GM12864 (cell line): Measurements from ENCODE around the gene WDR81.

Experiments
- DNase-seq: peaks from one replicate; pipeline ENCODE4 v3.0.0-alpha.2; 2011; ENCODE audit warnings: low read depth
- H3K4me3 ChIP-seq: 2 replicates; pipeline ENCODE4 v1.5.1; 2011; ENCODE audit warnings: mild to moderate bottlenecking, low read depth, low read length, control low read depth
- TF ChIP-seq, protein P1 (sequence below): IDR thresholded peaks from 2 replicates; pipeline ENCODE4 v1.5.1; 2011; ENCODE audit warnings: low read depth, mild to moderate bottlenecking, moderate library complexity, low read length, control low read depth, inconsistent platforms; ENCODE audit errors: missing control alignments

The WDR81 gene

DNA sequence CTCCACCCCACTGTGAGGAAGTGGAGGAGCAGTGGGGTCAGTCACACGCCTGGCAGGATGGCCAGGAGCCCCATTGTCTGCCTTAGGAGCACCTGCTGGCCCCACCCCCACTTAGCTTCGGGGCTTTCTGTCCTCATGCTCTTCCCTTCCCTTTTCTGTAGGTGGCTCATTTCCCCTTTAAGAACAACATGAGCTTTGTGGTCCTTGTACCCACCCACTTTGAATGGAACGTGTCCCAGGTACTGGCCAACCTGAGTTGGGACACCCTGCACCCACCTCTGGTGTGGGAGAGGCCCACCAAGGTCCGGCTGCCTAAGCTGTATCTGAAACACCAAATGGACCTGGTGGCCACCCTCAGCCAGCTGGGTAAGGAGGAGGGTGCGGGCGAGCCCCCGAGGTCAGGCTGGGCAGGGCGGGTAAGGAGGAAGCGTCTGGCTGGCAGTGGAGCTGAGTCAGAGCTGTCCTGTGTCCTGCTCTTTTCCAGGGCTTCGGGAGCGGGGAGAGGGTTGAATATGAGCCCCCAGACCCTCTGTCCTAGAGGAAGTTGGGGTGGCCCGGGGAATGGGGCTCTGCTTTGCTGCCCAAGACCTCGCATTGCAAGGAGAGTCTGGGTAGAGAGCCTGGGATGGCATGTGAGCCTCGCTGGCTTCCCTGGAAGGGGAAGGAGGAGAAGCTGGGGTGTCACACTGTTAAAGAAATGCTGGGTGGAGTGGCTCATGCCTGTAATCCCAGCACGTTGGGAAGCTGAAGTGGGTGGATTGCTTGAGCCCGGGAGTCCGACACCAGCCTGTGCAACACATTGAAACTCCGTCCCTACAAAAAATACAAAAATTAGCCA is 28.1 kb downstream of the WDR81 start:
- no peak overlapping the region for H3K4me3 ChIP-seq
- DNase-seq, result no peak
- TF ChIP-seq, protein P1, sequence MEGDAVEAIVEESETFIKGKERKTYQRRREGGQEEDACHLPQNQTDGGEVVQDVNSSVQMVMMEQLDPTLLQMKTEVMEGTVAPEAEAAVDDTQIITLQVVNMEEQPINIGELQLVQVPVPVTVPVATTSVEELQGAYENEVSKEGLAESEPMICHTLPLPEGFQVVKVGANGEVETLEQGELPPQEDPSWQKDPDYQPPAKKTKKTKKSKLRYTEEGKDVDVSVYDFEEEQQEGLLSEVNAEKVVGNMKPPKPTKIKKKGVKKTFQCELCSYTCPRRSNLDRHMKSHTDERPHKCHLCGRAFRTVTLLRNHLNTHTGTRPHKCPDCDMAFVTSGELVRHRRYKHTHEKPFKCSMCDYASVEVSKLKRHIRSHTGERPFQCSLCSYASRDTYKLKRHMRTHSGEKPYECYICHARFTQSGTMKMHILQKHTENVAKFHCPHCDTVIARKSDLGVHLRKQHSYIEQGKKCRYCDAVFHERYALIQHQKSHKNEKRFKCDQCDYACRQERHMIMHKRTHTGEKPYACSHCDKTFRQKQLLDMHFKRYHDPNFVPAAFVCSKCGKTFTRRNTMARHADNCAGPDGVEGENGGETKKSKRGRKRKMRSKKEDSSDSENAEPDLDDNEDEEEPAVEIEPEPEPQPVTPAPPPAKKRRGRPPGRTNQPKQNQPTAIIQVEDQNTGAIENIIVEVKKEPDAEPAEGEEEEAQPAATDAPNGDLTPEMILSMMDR, result no peak

DNA sequence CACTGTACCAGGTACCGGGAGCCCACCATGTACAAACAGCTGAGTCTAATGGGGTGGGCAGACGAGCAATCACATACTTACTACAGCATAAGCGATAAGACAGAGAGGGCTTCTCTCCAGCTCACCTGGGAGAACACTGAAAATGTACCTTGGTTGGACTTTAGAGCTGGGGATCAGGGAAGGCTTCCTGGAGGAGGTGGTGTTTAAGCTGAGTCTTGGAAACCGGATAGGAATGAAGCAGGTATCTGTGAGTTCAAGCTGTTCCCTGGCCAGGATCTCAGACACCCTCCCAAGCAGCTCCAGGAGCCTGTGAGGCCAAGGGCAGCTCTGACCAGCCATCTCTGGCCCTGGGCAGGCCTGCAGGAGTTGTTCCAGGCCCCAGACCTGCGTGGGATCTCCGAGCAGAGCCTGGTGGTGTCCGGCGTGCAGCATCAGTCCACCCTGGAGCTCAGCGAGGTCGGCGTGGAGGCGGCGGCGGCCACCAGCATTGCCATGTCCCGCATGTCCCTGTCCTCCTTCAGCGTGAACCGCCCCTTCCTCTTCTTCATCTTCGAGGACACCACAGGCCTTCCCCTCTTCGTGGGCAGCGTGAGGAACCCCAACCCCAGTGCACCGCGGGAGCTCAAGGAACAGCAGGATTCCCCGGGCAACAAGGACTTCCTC is 29.4 kb downstream of the WDR81 start:
- TF ChIP-seq, protein P1, result no peak

DNA sequence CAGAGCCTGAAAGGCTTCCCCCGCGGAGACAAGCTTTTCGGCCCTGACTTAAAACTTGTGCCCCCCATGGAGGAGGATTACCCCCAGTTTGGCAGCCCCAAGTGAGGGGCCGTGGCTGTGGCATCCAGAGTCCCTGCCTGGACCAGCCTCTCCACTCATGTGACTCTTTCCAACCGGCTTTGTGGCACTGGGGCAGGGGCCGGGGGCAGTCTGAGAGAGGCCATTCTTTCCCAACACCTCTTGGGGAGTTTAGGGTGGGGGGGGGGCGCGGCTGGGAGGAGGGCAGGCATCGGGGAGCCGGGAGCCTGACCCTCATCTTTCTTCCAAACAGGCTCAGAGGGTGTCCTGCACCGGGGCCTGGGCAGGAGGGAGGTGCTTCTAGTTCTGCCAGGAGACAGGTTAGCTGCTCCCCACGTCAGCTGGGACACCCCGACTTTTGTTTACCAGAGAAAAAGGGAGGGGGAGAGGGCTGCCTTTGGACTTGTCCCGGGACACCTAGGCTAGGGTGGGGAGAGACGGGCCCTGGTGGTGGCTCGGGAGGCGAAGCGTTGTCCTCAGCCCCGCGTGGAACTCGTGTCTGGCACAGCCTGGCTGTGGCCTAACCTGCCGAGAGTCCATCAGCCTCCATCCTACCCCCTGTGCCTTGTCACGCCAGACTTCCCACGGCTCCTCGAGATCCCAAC is 30.1 kb downstream of the WDR81 start:
- DNase-seq, result no peak
- TF ChIP-seq, protein P1, result no peak
- no peak overlapping the region for H3K4me3 ChIP-seq

More for the DNA sequence above, 29.4 kb downstream of the WDR81 start:
- no peak overlapping the region for H3K4me3 ChIP-seq
- no peak for DNase-seq

DNA sequence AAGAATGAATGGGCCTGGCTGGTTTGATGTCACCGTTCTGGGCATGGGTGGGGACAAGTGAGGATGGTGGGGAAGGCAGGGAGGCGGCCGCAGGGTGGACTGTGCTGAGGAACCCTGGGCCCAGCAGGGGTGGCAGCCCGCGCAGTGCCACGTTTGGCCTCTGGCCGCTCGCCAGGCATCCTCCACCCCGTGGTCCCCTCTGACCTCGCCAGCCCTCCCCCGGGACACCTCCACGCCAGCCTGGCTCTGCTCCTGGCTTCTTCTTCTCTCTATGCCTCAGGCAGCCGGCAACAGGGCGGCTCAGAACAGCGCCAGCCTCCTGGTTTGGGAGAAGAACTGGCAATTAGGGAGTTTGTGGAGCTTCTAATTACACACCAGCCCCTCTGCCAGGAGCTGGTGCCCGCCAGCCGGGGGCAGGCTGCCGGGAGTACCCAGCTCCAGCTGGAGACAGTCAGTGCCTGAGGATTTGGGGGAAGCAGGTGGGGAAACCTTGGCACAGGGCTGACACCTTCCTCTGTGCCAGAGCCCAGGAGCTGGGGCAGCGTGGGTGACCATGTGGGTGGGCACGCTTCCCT is 30.8 kb downstream of the WDR81 start:
- TF ChIP-seq, protein P1, result no peak
- no peak overlapping the region for H3K4me3 ChIP-seq
- DNase-seq, result no peak

DNA sequence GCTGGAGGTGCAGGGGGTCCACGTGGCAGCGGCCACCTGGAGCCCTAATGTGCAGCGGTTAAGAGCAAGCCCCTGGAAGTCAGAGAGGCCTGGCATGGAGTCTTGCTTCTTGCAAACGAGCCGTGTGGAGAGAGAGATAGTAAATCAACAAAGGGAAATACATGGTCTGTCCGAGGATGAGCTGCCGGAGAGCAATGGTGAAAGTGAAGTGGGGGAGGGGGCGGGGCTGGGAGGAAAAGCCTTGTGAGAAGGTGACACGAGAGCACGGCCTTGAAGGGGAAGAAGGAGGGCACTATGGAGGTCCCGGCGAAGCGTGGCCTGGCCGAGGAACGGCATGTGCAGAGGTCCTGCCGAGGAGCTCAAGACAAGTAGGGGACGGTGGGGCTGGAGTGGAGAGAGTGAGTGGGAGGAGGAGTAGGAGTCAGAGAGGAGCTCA is 31.3 kb downstream of the WDR81 start:
- TF ChIP-seq, protein P1, result no peak
- DNase-seq, result no peak
- H3K4me3 ChIP-seq, result no peak overlapping the region

DNA sequence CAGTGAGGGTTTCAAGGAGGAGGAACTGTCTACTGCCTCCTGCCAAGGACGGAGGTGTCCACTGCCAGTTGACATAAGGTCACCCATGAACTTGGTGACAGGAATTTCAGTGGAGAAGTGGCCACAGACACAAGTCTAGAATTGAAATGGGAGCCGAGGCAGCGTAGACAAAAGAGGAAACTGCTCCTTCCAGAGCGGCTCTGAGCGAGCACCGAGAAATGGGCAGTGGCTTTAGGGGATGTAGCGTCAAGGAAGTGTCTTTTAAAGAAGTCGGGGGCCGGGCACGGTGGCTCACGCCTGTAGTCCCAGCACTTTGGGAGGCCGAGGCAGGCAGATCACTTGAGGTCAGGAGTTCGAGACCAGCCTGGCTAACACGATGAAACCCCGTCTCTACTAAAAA is 34.3 kb downstream of the WDR81 start:
- no peak for DNase-seq
- TF ChIP-seq, protein P1, result no peak
- H3K4me3 ChIP-seq, result no peak overlapping the region
